GM06990 (cell line): ENCODE measurements around the gene ATP10A.

Experiments
- DNase-seq: peaks from one replicate; pipeline ENCODE4 v3.0.0-alpha.2; 2011; ENCODE audit not compliant: insufficient read length; ENCODE audit errors: extremely low read depth
- H3K27me3 ChIP-seq: replicated peaks from 2 replicates; pipeline ENCODE4 v1.6.0; 2011; ENCODE audit warnings: low read length; ENCODE audit not compliant: control insufficient read depth, insufficient read depth
- H3K36me3 ChIP-seq: 2 replicates; pipeline ENCODE4 v1.5.1; 2011; ENCODE audit warnings: low read length; ENCODE audit not compliant: control insufficient read depth, insufficient read depth
- H3K4me3 ChIP-seq: replicated peaks from 2 replicates; pipeline ENCODE4 v1.5.1; 2011; ENCODE audit warnings: low read depth, mild to moderate bottlenecking, control low read depth, low read length
- CTCF ChIP-seq: IDR thresholded peaks from 2 replicates; pipeline ENCODE4 v1.5.1; 2011; ENCODE audit warnings: low read length, control low read depth, mild to moderate bottlenecking, inconsistent platforms; ENCODE audit not compliant: insufficient read depth, poor library complexity, severe bottlenecking

ATP10A gene

GRCh38 chr15:25783607-25784540 is 79.3 kb downstream of the ATP10A start:
- no peaks in the 10 kb centered on the region for H3K36me3 ChIP-seq
- no peak for DNase-seq
- H3K27me3 ChIP-seq = no peaks in the 10 kb centered on the region
- TF ChIP-seq CTCF = peak; percentile 56
- H3K4me3 ChIP-seq = no peak overlapping the region

GRCh38 chr15:25783134-25783533 is 80.0 kb downstream of the ATP10A start:
- Histone ChIP-seq H3K4me3 (no peak overlapping the region), H3K36me3 (no peaks in the 10 kb centered on the region), H3K27me3 (no peaks in the 10 kb centered on the region)
- no peak for DNase-seq
- TF ChIP-seq CTCF = no peak

GRCh38 chr15:25780479-25781255 is 82.5 kb downstream of the ATP10A start:
- no peak for DNase-seq

GRCh38 chr15:25778161-25778560 is 85.0 kb downstream of the ATP10A start:
- TF ChIP-seq CTCF = no peak
- DNase-seq = no peak
- H3K36me3 ChIP-seq = no peaks in the 10 kb centered on the region

More at GRCh38 chr15:25780479-25781255, 82.5 kb downstream of the ATP10A start:
- TF ChIP-seq CTCF = no peak
- Histone ChIP-seq H3K27me3 (no peaks in the 10 kb centered on the region), H3K36me3 (no peaks in the 10 kb centered on the region), H3K4me3 (no peak overlapping the region)

GRCh38 chr15:25777037-25777436 is 86.1 kb downstream of the ATP10A start:
- TF ChIP-seq CTCF = no peak

More at GRCh38 chr15:25778161-25778560, 85.0 kb downstream of the ATP10A start:
- no peaks in the 10 kb centered on the region for H3K27me3 ChIP-seq
- no peak overlapping the region for H3K4me3 ChIP-seq

More at GRCh38 chr15:25777037-25777436, 86.1 kb downstream of the ATP10A start:
- no peak overlapping the region for H3K4me3 ChIP-seq
- no peaks in the 10 kb centered on the region for H3K27me3 ChIP-seq
- DNase-seq = no peak
- H3K36me3 ChIP-seq = no peaks in the 10 kb centered on the region
